HL-60 (cell line): ENCODE measurements around the gene IPPK.

Experiments used
- DNase-seq, 2 experiments: peaks; one replicate each; pipeline ENCODE4 v3.0.0-alpha.2; 2010 to 2020; ENCODE audit warnings: low read depth in 1 of 2, low spot score in 1 of 2
- H3K27ac ChIP-seq: fragments of 250-450 bp; sonication (Bioruptor Pico); replicated peaks from 2 replicates; pipeline ENCODE4 v1.5.1; 2020; ENCODE audit warnings: mild to moderate bottlenecking, moderate library complexity
- H3K27me3 ChIP-seq: fragments of 250-450 bp; sonication (Bioruptor Pico); 2 replicates; pipeline ENCODE4 v1.5.1; 2021; ENCODE audit warnings: mild to moderate bottlenecking, moderate library complexity; ENCODE audit not compliant: insufficient read depth, poor library complexity, severe bottlenecking
- H3K4me3 ChIP-seq: replicated peaks from 2 replicates; pipeline ENCODE4 v1.5.1; 2011; ENCODE audit warnings: mild to moderate bottlenecking, control low read depth, low read length; ENCODE audit not compliant: insufficient read depth
- CTCF ChIP-seq: IDR thresholded peaks from one replicate; pipeline ENCODE4 v1.5.1; 2011; ENCODE audit warnings: low read length, control low read depth, inconsistent platforms; ENCODE audit not compliant: insufficient read depth
- GABPA ChIP-seq: IDR thresholded peaks from 2 replicates; pipeline ENCODE4 v1.6.1; 2012; ENCODE audit warnings: low read depth
- POLR2AphosphoS5 ChIP-seq: IDR thresholded peaks from 2 replicates; pipeline ENCODE4 v1.6.1; 2012; ENCODE audit warnings: low read depth
- REST ChIP-seq: IDR thresholded peaks from 2 replicates; pipeline ENCODE4 v1.6.1; 2012; ENCODE audit warnings: low read depth; ENCODE audit not compliant: insufficient replicate concordance
- SPI1 ChIP-seq: IDR thresholded peaks from 2 replicates; pipeline ENCODE4 v1.6.1; 2012; ENCODE audit warnings: low read depth, mild to moderate bottlenecking, borderline replicate concordance

IPPK gene

DNA sequence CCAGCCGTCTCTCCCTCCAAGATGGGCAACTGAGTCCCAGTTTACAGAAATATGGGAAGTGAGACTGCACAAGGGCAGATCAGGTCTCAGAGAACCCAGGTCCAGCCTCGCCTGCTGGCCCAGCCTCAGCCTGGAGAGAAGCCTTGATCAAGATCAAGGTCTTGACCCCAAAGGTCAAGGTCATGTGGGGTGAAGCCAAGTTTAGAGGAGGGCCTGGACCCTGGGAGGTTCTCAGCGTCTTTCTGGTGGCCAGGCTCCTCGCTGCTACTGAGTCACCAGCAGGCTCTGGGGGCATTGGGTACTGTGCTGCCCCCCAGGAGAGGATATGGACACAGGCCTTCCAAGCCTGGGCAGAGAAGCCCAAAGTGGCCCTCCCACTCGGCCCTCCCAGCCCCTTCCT lies 8.8 kb downstream of the IPPK start:
- Histone ChIP-seq H3K4me3 (no peak overlapping the region), H3K27ac (no peak overlapping the region), H3K27me3 (no peaks in the 10 kb centered on the region)
- TF ChIP-seq CTCF: no peak
- TF ChIP-seq GABPA: no peak
- no peak for TF ChIP-seq SPI1
- TF ChIP-seq POLR2AphosphoS5: no peak
- TF ChIP-seq REST: no peak
- no peak for DNase-seq

DNA sequence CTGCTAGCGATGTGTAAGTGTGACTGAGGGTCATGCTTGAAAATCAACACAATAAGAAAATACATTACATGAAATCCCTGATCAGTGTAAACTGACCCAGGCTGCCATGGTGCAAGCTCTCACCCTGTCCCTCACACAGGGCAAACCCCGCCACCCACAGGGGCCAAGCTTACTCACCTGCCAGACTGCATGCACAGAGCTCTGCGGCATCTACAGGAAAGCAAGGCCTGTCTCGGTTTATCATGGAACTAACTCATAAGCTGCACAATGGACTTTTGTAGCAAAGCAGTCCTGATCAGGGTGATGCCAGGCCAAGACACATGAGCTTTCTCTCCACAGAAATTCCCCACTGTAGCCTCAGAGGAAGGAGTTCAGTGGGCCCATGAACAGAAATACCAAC lies 9.7 kb downstream of the IPPK start:
- Histone ChIP-seq H3K27ac (no peak overlapping the region), H3K27me3 (no peaks in the 10 kb centered on the region), H3K4me3 (no peak overlapping the region)
- DNase-seq: no peak
- TF ChIP-seq GABPA (no peak), POLR2AphosphoS5 (no peak), REST (no peak)

GRCh38 chr9:92659601-92660000 lies 10.3 kb downstream of the IPPK start:
- TF ChIP-seq CTCF (no peak), REST (no peak), GABPA (no peak), SPI1 (no peak), POLR2AphosphoS5 (no peak)
- H3K4me3 ChIP-seq: no peak overlapping the region
- no peak for DNase-seq
- H3K27me3 ChIP-seq: no peaks in the 10 kb centered on the region
- H3K27ac ChIP-seq: no peak overlapping the region

DNA sequence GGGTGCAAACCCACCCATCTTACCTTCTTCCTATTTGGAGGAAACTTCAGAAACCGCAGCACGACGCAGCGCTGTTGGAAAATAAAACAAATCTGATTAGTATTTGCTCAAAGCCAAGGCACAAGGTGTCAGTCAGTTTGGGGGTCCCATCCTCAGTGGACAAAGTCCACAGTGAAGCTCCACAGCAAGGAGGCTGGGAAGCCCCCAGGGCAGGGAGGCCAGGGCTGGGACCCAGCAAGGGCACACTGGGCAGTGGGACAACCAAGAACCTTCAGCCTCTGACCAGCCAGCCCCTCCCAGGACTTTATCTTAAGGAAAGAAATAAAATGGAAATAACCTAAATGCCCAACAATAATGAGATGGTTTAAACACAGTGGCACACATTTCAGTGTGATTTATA lies 11.3 kb downstream of the IPPK start:
- H3K27ac ChIP-seq: no peak overlapping the region
- H3K27me3 ChIP-seq: no peaks in the 10 kb centered on the region
- H3K4me3 ChIP-seq: no peak overlapping the region
- no peak for DNase-seq
- TF ChIP-seq REST (no peak), CTCF (no peak), GABPA (no peak), SPI1 (no peak), POLR2AphosphoS5 (no peak)
